Superior temporal gyrus (tissue), 1 donor: ENCODE measurements around the gene TOMM6.
"Not testable (repeated sequence)": the region's sequence is repeated elsewhere in the genome, so short reads cannot be mapped to it uniquely, and the experiment has no call there.

Experiments
- DNase-seq: peaks from one replicate; pipeline ENCODE4 v3.0.0-alpha.2; 2016; ENCODE audit errors: extremely low spot score

TOMM6 gene

DNA sequence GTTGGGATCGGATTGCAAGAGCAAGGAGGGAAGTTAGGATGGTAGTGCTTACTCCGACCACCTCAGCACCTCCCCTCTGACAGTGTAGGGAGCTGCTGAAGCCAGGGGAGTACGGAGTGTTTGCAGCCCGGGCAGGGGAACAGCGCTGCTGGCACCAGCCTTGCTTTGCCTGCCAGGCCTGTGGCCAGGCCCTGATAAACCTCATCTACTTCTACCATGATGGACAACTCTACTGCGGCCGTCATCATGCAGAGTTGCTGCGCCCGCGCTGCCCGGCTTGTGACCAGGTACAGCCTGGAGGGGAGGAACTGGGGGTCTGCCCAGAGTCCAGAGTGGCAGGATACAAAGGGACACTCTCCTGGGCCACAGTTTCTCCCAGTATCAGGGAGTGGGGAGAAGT, 2.2 kb upstream of the TOMM6 start:
- DNase-seq = no peak

DNA sequence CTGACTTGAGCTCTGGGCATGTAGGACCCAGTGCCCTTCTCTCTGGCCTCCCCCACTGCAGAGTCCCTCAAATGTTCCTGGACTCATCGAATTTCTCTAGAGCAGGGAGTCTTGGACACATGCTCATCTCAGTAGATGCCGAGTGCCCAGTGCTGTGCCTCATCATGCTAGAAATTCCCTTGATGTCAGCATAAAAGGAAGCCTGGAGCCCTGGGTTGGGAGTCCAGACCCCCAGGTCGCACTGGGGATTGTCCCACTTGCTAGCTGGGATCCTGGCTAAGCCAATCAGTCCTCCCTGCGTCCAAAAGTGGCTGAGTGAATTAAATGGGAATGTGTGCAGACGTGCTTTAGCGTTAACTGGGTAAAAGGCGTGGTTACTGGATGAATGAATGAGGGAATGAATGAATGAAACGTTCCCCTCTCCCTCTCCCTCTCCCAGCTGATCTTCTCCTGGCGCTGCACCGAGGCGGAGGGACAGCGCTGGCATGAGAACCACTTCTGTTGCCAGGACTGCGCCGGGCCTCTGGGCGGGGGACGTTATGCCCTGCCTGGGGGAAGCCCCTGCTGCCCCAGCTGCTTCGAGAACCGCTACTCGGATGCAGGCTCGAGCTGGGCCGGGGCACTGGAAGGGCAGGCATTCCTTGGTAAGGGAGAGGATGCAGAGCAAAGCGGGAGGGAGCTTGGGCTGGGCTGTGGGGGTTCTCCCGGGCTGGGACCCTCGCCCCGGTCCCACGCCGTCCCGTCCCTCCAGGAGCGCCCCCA, 1.6 kb upstream of the TOMM6 start:
- no peak for DNase-seq

DNA sequence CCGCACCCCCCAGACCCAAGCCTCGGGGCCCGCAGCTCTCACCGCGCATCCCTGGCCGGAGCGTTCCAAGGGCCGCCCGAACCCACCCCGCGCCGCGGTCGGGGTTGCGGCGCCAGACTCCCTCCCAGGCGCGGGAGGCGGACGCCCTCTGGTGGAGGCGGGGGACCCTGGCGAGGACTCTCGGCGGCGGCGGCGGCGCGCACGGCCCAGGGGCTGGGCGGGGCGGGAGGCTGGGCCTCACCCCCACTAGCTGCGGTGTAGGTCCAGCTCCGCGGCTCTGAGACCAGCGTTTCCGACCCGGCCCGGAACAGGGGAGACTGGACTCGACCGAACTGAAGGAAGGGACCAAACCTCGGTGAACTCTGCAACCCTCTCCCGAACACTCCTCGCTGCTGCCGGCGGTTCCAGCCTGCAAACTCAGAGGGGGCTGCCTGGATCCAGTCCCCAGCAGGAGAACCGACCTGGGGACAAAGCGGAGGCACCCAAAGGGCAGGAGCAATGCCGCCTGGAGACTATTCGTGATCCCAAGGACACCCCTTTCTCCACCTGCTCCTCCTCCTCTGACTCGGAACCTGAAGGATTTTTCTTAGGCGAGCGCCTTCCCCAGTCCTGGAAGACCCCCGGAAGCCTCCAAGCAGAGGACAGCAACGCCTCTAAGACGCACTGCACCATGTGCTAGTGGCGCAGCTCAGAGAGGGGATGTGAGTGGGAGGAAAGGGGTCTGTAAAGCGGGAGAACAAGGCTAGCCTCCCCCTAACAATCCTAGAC, 859 bp upstream of the TOMM6 start:
- peak; percentile 88 for DNase-seq

DNA sequence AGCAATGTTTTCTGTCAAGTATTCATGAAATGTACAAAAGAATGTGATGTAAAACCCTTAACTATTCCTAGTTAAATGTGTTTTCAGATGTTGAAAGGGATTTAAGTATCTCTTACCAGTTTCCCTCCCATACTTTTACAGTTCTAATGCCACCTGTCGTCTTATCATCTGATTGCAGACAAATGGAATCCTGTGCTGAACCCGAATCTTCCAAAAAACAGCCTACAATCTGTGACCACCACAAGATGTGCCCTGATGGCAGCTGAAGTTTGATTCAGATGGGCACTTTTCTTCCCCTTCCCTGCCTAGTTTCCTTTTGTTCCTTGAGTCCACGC, 1.9 kb downstream of the TOMM6 start:
- DNase-seq = no peak

DNA sequence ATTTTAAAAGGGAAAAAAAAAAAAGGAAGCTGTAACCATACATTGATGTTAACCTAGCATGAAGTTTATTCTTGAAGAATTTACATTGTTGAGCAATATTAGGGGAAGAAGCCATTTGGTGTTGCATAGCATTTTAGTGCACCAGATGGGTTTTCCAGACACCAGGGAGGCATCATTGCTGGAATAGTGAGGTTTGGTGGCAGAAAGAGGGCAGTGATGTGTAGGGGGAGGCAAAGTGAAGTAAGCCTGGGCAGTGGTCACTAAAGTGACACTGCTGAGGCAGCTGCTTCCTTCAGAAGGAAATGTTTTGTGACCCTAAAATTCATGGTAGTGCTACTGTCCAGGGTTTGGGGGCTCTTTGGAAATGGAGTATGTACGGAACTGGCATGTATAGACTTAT, 2.6 kb downstream of the TOMM6 start:
- no peak for DNase-seq

DNA sequence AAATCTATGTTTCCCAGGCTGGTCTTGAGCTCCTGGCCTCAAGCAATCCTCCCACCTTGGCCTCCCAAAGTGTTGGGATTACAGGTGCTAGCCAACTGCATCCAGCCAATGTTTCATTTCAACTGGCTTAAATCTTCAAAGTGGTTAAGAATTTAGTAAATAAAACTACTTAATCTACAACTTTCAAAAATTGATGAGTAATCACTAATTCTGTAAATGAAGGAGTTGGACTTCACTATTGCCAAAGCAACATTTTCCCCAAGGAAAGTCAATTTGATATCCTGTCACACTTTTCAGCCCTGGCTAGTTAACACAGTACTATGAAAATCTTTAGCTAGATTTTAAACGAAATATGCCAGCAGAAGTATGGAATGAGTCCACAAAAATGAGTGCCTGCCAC, 3.8 kb downstream of the TOMM6 start:
- no peak for DNase-seq

DNA sequence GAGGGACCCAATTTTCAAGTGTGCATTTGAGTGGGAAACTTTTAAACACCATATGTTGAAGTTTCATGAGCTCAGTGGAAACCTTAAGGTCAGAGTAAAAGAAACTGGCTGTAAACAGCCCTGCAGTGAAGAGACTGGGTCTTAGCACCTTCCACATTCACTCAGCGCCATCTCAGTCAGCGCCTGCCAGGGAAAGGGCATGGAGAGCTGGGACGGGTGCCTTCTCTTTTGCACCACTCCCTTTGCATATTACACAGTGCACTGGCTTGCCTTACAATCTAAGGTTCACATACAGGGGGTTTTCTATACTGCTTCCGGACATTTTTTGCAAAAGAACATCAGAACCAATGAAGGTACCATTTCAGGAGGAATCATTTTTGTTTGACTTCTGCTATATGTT, 4.5 kb downstream of the TOMM6 start:
- no peak for DNase-seq

DNA sequence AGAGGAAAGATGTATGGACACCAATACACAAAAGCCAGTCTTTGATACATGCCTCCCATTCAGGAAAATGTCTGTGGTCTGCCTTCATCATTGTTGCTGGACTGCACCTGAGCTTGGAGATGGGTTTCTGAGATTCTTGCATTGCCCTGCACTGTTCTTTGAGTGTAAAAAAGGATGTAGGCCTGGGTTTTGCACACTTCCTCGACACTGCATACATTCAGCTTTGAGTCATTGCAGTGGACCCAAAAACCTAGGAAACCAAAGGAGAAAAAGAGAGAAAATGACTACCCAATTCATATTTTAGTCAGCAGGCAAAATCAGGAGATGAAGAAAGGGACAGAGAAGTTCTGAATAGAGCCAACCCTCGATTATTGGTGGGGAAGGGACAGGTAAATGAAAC, 9.0 kb downstream of the TOMM6 start:
- DNase-seq = no peak

DNA sequence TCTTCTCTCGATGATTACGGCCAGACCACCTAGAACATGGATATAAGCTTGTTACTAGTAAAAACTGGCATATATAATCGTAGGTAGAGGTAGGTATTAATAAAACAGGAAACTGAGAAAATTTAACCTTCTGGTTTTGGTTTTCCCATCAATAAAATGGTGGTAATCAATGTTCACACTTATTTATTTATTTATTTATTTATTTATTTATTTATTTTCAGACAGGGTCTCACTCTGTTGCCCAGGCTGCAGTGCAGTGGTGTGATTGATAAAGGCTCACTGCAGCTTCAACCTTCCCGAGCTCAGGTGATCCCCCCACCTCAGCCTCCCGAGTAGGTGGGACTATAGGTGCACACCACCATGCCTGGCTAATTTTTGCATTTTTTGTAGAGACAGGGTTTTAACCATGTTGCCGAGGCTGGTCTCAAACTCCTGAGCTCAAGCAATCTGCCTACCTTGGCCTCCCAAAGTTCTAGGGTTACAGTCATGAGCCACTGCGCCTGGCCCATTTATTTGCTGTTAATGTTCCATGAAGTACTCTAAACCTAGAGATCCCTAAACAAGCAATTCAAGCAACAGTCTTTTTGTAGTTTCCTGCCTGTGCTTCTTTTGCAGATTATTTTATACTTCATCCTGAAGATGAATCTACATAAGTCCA, 11.5 kb downstream of the TOMM6 start:
- DNase-seq = no peak

DNA sequence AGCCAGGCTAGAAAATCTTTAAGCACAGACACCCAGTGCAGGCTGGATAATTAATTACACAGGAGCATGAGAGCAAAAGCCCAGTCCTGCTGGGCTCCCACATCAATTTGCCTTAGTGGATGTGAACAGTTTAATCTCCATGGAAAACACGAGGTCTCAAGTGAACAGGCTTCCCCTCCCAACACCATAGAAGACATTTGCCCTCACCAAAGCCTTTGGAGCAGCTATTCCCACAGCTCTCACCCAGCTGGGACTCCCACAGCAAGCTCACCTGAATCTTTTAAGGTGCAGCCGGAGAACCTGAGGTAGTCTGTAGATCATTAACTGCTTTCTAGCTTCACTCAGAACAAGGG, 12.0 kb downstream of the TOMM6 start:
- DNase-seq = no peak

DNA sequence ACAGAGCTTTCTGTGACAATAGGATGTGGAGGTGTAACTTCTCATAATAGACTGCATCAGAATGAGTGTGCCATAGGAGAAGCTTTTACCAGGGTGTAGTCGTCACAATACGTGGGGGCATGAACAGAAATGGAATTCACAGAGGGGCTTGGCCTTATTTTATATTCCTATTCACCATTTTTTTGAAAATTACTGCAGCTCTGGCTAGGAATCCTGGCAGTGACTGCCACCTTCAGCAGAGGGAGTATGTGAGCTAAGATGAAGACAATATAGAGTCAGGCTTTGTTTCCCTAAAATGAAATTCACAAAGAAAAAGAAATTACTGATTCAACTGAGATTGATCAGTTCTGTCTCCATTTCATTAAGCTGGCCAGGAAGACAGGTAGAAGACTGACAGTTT, 13.9 kb downstream of the TOMM6 start:
- peak; percentile 45 for DNase-seq

DNA sequence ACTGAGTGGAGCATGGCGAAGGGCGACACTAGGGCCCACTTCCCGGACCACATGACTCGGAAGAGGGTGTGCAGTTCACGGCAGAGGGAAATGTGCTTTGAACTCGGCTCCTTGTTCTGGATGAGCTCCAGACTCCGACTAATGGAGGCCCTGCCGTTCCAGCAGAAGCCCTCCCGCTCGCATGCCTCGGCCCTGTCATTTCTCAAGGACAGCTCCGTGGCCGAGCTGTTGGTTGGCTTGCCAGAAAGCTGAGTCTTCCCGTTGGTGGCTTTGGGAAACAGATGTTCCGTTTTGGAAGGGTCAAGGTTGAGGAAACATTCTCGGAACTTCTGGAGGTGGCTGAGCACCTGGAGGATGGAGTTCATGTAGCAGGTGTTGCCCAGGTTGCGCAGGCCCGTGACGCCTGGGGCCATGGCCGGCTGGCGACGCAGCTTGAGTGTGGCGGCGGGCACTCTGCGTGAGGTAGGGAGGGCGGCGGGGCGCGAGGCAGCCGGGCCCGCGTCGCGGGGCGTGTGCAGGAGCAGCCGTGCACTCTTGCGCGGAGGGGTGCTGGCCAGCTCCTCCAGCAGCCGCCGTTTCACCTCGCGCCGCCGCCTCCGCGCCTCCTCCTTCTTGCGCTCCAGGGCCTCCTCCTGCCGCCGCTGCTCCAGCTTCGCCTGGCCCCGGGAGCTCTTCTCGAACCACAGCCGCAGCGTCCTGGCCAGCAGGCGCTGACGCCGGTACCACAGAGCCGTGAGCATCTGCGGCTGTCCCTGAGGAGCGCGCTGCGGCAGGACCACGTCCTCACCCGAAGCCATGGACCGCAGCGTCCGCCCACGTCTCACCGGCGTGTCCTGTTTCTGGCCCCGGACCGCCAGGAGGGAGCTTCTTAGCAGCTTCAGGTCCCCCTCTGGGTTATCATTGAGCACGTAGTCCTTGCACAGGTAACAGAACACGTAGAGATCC, 18.6 kb downstream of the TOMM6 start:
- DNase-seq = no peak

DNA sequence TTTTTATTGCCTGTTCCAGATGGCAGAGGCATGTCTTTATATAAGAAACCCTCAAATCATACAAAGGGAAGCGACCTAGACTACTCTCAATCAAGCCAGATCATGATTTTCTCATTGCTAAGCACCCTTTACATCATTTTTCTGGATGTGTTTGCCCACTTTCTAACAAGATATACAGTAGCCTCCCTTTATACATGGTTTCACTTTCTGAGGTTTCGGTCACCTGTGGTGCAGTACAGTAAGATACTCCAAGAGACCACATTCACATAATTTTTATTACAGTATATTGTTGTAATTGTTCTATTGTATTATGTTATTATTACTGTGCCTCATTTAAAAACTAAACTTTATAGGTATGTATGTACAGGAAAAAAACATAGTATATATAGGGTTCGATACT, 23.6 kb downstream of the TOMM6 start:
- no peak for DNase-seq

DNA sequence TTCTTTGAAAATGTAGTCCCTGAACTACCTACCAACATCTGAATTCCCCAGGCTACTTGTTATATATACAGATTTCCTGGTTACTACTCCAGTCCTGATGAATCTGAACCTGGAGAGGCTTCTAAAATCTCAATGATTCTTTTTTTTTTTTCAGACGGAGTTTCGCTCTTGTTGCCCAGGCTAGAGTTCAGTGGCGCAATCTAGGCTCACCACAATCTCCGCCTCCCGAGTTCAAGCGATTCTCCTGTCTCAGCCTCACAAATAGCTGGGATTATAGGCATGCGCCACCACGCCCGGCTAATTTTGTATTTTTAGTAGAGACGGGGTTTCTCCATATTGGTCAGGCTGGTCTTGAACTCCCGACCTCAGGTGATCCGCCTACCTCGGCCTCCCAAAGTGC, 24.5 kb downstream of the TOMM6 start:
- not testable (repeated sequence) for DNase-seq

DNA sequence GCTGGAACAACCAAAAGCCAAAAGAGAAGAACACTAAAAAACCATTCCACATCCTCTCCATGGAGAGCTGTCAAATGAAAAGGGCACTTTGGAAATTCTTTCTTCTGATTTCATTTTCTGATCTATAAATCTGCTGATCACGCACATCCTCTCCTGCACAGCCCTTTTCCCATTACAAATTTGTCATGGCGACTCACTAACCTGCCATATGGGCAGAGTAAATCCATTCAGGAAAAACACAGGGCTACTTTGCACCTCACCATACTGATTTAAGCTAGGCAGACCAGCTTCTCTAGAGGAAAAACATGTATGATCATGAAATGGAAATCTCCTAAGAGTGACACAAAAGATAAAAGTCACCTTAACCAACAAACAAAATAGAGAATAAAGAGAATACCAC, 26.0 kb downstream of the TOMM6 start:
- no peak for DNase-seq

DNA sequence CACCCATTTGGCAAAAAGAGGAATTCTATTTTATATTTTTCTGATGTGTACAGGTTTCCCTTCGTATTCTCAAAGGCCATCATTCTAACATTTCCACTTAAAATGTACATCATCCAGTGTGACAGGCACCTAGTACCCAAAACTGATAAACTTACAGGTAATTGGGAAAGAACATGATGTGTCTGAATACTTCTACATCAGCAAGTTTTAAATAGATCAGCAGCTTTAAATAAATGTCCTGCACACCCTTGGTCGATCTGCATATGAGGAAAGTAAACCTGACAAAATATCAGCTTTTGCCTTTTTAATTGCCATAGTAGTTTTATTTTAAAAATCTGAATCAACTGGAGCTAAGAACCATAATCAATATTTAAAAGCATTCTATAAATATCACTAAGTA, 26.5 kb downstream of the TOMM6 start:
- DNase-seq = peak; percentile 24

DNA sequence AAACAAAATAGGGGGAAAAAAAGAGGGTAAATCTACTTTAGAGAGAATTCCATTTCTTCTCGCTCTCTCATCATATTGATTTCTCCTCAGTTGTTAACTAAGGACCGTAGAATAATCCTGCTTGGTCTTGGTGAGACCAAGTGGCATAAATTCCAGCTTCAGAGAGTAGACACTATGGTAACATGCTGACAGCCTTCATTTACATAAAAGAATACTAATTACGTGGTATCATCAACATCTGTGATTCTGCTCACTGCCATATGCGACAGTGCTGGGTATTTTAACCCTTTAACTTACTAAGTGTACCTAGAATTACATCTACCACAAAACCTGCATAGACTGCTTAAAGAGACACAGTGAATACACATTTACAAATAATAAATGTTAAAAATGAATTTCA, 27.1 kb downstream of the TOMM6 start:
- DNase-seq = no peak

DNA sequence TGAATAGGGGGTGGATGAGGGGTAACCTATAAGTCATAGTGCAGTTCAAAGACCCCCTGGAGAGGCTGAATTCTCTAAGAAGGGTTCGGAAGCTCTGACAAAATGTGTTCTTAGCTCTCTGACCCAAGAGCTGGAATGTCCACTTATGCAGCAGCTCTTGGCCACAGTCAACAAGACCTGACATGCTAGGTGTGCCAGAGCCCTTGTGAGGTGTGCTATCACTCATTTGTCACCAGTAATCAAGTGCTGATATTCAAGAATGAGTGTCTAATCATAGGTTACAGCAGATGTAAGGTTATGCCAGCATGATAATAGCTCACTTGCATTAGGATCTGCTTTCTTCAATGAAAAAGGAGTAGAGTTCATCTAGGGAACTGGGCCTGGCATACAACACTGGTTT, 28.1 kb downstream of the TOMM6 start:
- DNase-seq = no peak

DNA sequence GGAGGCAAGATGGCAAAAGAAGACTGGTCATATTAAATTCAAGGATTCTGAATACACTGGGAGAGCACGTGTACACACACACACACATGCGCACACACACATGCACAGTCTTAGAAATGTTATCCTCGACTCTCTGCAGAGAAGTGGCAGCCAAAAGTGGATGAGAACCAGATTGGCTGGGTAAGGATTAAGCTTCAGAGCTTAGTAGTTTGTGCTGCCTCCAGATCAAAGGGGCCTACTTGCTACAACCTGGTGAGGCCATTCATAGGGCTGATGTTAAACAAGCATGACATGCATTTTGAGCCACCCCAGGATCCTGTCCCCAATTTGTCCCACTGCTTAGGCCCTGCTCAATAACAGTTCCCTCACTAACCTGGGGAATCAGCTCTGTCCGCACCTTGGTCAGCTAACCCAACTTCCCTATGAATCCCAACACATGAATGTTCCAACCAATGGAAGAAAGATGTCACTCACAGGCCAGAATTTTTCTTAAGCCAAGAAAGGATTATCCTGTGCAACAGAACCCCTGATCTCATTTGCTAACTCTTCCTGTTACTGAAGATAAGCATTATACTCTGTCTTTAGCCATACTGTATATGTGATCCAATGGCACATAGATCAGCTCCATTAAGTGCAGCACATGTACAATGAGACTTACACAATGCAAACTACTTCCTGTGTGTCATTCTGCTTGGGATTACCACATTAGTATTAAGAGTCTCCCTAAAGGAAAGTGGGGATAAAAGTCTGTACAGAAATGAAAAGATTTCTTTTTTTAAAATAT, 31.0 kb downstream of the TOMM6 start:
- no peak for DNase-seq

DNA sequence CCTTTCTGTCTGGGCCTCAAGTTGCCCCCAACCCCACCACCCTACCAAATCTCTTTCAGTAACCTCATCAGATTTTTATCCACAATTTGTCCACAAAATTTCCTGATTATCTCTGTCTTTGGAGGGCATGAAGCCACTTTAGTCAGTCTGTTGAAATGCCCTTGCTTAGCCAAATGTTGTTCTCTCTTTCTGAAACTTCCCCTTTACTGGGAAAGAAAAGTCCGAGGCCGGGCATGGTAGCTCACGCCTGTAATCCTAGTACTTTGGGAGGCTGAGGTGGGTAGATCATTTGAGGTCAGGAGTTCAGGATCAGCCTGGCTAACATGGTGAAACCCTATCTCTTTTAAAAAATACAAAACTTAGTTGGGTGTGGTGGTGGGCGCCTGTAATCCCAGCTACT, 33.8 kb downstream of the TOMM6 start:
- DNase-seq = no peak

DNA sequence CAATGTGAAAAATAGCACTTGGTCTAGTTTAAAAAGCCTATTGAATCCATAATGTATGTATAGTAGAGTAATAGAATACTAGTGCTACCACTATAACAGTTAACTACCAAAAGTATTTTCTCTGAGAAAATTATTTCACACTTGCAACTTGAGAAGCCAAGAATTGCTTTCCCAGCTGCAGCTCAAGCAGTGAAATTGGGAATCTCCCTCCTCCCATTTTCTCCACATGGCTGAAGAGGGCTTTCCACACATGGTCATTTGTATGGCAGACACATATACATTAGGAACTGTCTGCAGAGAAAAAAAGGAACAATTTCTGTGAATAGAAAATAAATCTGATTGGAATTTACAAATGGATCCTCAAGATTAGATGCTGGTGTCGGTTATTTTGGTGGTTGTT, 34.5 kb downstream of the TOMM6 start:
- DNase-seq = no peak
